ENCODE data around the gene XRCC2. TPM values are rescaled to one million over a fixed set of nuclear protein-coding genes. Genes with fewer than 3 reads are reported as not detected.
"Not testable (repeated sequence)": the region's sequence is repeated elsewhere in the genome, so short reads cannot be mapped to it uniquely, and the experiment has no call there.

XRCC2 gene
- 1.2 TPM for polyA plus RNA-seq (2013, experiment 1 of 2)
- polyA plus RNA-seq (2013, experiment 2 of 2), result 1.3 TPM

DNA sequence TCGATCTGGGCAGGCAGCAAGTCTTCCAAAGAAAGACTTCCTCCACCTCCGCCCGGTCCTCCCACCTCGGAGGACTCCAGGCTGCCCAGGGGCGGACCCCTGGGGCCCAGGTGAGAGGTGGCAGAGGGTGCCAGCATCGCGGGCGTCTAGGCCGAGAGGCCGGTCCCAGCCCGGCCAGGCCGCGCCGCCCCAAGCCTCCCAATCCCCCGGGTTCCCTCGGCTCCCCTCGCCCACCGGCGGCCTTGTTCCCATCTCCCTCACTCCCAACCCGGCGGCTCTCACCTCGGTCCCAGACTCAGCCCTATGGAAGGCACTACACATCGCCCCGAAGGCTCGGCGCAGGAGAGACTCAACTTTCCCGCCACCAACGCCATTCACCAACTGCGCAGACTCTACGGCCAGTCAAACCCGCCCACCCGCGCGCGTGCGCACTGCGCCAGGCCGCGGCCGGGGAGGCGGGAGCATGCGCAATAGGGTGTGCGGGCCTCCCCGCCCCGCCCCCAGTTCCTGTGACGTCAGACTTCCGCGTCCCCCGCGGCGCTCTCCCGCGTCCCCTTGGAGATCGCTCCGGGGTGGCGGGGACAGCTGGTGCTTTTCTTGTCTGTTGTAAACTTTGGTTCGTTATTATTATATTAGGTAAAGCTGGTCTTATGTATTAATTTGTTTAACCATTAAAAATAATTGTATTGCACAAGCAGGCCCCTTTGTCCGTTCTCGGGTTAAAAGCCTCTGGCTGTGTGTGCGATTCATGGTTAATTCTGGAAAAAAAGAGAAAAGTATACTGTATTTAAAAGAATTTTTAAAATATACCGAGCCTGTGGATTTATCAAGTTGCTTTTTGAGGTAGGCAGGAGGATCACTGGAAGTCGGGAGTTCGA lies at the start of gene XRCC2:
TSS of gene XRCC2 (minus strand) at position 383 of the 878 bp plus-strand sequence. CDS start at position 321, 62 bp downstream.
- Histone ChIP-seq H2BK15ac (ENCODE audit: low read depth, poor library complexity, severe bottlenecking) (no peak within 1 kb of the TSS), H3K4me2 (ENCODE audit: low read length, poor library complexity, severe bottlenecking) (peak within 1 kb of the TSS; percentile 97), H3K4me3 (ENCODE audit: insufficient read depth in 1 of 2, low read depth in 1 of 2, low read length in 2 of 2) (peak within 1 kb of the TSS; percentile 85 to 92), H3K23ac (ENCODE audit: low read length in 2 of 2) (no peak within 1 kb of the TSS), H2BK12ac (ENCODE audit: low read length in 2 of 2) (no peak within 1 kb of the TSS), H2AK5ac (ENCODE audit: low read length, severe bottlenecking) (no peak within 1 kb of the TSS), H3K27me3 (ENCODE audit: control insufficient read depth in 1 of 2, insufficient read depth in 1 of 2, low read length in 2 of 2) (no peaks in the 10 kb centered on the region), H3K18ac (ENCODE audit: low read depth in 1 of 2, low read length in 2 of 2) (no peak within 1 kb of the TSS), H2BK5ac (ENCODE audit: low read depth, low read length, poor library complexity, severe bottlenecking) (peak within 1 kb of the TSS; percentile 8), H2AFZ (ENCODE audit: low read depth, low read length) (peak within 1 kb of the TSS; percentile 48), H3K27ac (ENCODE audit: low read length, poor library complexity, severe bottlenecking) (peak within 1 kb of the TSS; percentile 62), H3K79me1 (replicated peaks; ENCODE audit: low read length, poor library complexity, severe bottlenecking) (peaks cover 8% of the 10 kb centered on the region), H3K4me1 (ENCODE audit: control insufficient read depth, insufficient read depth, low read depth, low read length) (peaks cover 5% of the 10 kb centered on the region), H3K9me3 (ENCODE audit: control insufficient read depth, low read length) (no peaks in the 10 kb centered on the region), H2BK120ac (ENCODE audit: low read depth, low read length) (peak within 1 kb of the TSS; percentile 64), H3K4ac (ENCODE audit: low read depth in 1 of 2, low read length in 2 of 2) (no peak within 1 kb of the TSS), H4K8ac (ENCODE audit: low read length) (peak within 1 kb of the TSS; percentile 54), H3K9ac (ENCODE audit: low read length) (peak within 1 kb of the TSS; percentile 95), H3K36me3 (ENCODE audit: control insufficient read depth in 1 of 2, insufficient read depth in 2 of 2, low read depth in 1 of 2, low read length in 2 of 2) (no peaks in the 10 kb centered on the region), H4K91ac (ENCODE audit: low read length) (no peak within 1 kb of the TSS), H3K14ac (ENCODE audit: low read length in 2 of 2) (no peak within 1 kb of the TSS)
- 5% methylated on average over 44 of the region's 63 CpGs for WGBS
- DNase-seq, result peak; percentile 86

DNA sequence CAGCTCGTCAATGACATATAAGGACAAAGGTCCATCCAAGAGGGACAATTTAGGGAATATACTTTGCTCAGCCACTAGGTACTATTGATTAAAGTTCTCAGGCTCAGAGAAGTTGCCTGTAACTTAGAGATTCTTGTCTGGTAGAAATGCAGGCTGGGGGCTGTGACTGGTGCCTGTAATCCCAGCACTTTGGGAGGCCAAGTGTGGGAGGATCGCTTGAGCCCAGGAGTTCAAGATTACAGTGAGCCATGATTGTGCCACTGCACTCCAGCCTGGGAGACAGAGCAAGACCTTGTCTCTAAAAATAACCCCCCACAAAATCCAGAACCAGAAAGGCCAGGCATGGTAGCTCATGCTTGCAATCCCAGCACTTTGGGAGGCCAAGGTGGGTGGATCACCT lies 47.4 kb upstream of the XRCC2 start:
- Histone ChIP-seq H2BK12ac (ENCODE audit: low read length in 2 of 2) (no peak overlapping the region), H3K9ac (ENCODE audit: low read length) (no peak overlapping the region), H2AK5ac (ENCODE audit: low read length, severe bottlenecking) (no peak overlapping the region), H3K79me1 (replicated peaks; ENCODE audit: low read length, poor library complexity, severe bottlenecking) (no peaks in the 10 kb centered on the region), H3K23ac (ENCODE audit: low read length in 2 of 2) (no peak overlapping the region), H3K9me3 (ENCODE audit: control insufficient read depth, low read length) (no peaks in the 10 kb centered on the region), H3K14ac (ENCODE audit: low read length in 2 of 2) (no peak overlapping the region), H2BK15ac (ENCODE audit: low read depth, poor library complexity, severe bottlenecking) (no peak overlapping the region), H4K91ac (ENCODE audit: low read length) (no peak overlapping the region), H3K27ac (ENCODE audit: low read length, poor library complexity, severe bottlenecking) (no peak overlapping the region), H2BK120ac (ENCODE audit: low read depth, low read length) (no peak overlapping the region), H3K4me1 (ENCODE audit: control insufficient read depth, insufficient read depth, low read depth, low read length) (no peaks in the 10 kb centered on the region), H3K36me3 (ENCODE audit: control insufficient read depth in 1 of 2, insufficient read depth in 2 of 2, low read depth in 1 of 2, low read length in 2 of 2) (no peaks in the 10 kb centered on the region), H3K4me3 (ENCODE audit: insufficient read depth in 1 of 2, low read depth in 1 of 2, low read length in 2 of 2) (no peak overlapping the region), H3K4me2 (ENCODE audit: low read length, poor library complexity, severe bottlenecking) (no peak overlapping the region), H2AFZ (ENCODE audit: low read depth, low read length) (no peak overlapping the region), H3K27me3 (ENCODE audit: control insufficient read depth in 1 of 2, insufficient read depth in 1 of 2, low read length in 2 of 2) (no peaks in the 10 kb centered on the region), H2BK5ac (ENCODE audit: low read depth, low read length, poor library complexity, severe bottlenecking) (no peak overlapping the region), H4K8ac (ENCODE audit: low read length) (no peak overlapping the region), H3K18ac (ENCODE audit: low read depth in 1 of 2, low read length in 2 of 2) (no peak overlapping the region), H3K4ac (ENCODE audit: low read depth in 1 of 2, low read length in 2 of 2) (no peak overlapping the region)
- WGBS, result 92% methylated on average over 2 of the region's 2 CpGs
- DNase-seq, result no peak

- H3K9me3 ChIP-seq (ENCODE audit: control insufficient read depth, low read length); H4K8ac ChIP-seq (ENCODE audit: low read length); H2AFZ ChIP-seq (ENCODE audit: low read depth, low read length); H3K4me1 ChIP-seq (ENCODE audit: control insufficient read depth, insufficient read depth, low read depth, low read length); H3K4ac ChIP-seq (ENCODE audit: low read depth in 1 of 2, low read length in 2 of 2); H3K79me1 ChIP-seq (replicated peaks; ENCODE audit: low read length, poor library complexity, severe bottlenecking); H4K91ac ChIP-seq (ENCODE audit: low read length); H3K14ac ChIP-seq (ENCODE audit: low read length in 2 of 2); DNase-seq; H3K23ac ChIP-seq (ENCODE audit: low read length in 2 of 2); H3K18ac ChIP-seq (ENCODE audit: low read depth in 1 of 2, low read length in 2 of 2); H3K27ac ChIP-seq (ENCODE audit: low read length, poor library complexity, severe bottlenecking); H2BK15ac ChIP-seq (ENCODE audit: low read depth, poor library complexity, severe bottlenecking); H3K36me3 ChIP-seq (ENCODE audit: control insufficient read depth in 1 of 2, insufficient read depth in 2 of 2, low read depth in 1 of 2, low read length in 2 of 2); H2BK12ac ChIP-seq (ENCODE audit: low read length in 2 of 2); H3K9ac ChIP-seq (ENCODE audit: low read length); H3K4me2 ChIP-seq (ENCODE audit: low read length, poor library complexity, severe bottlenecking); H2AK5ac ChIP-seq (ENCODE audit: low read length, severe bottlenecking); H2BK120ac ChIP-seq (ENCODE audit: low read depth, low read length); H2BK5ac ChIP-seq (ENCODE audit: low read depth, low read length, poor library complexity, severe bottlenecking); H3K4me3 ChIP-seq (ENCODE audit: insufficient read depth in 1 of 2, low read depth in 1 of 2, low read length in 2 of 2); H3K27me3 ChIP-seq (ENCODE audit: control insufficient read depth in 1 of 2, insufficient read depth in 1 of 2, low read length in 2 of 2): not testable (repeated sequence)
- WGBS, result 83% methylated on average over 1 of the region's 1 CpG
Measured at GRCh38 chr7:152712412-152713042, 36.6 kb upstream of the XRCC2 start.

- H3K27me3 ChIP-seq (ENCODE audit: control insufficient read depth in 1 of 2, insufficient read depth in 1 of 2, low read length in 2 of 2), result peaks cover 0 to 8% of the 10 kb centered on the region in 2 experiments
- no peak overlapping the region for H2BK120ac ChIP-seq (ENCODE audit: low read depth, low read length)
- H2BK15ac ChIP-seq (ENCODE audit: low read depth, poor library complexity, severe bottlenecking), result no peak overlapping the region
- WGBS, result 92% methylated on average over 9 of the region's 9 CpGs
- peaks cover 1% of the 10 kb centered on the region for H3K4me1 ChIP-seq (ENCODE audit: control insufficient read depth, insufficient read depth, low read depth, low read length)
- H2AFZ ChIP-seq (ENCODE audit: low read depth, low read length), result no peak overlapping the region
- H2BK12ac ChIP-seq (ENCODE audit: low read length in 2 of 2), result no peak overlapping the region
- no peaks in the 10 kb centered on the region for H3K9me3 ChIP-seq (ENCODE audit: control insufficient read depth, low read length)
- DNase-seq, result no peak
- H4K91ac ChIP-seq (ENCODE audit: low read length), result no peak overlapping the region
- no peak overlapping the region for H2AK5ac ChIP-seq (ENCODE audit: low read length, severe bottlenecking)
- H4K8ac ChIP-seq (ENCODE audit: low read length), result no peak overlapping the region
- no peak overlapping the region for H3K23ac ChIP-seq (ENCODE audit: low read length in 2 of 2)
- H3K18ac ChIP-seq (ENCODE audit: low read depth in 1 of 2, low read length in 2 of 2), result no peak overlapping the region
- H3K4ac ChIP-seq (ENCODE audit: low read depth in 1 of 2, low read length in 2 of 2), result no peak overlapping the region
- no peak overlapping the region for H3K9ac ChIP-seq (ENCODE audit: low read length)
- no peaks in the 10 kb centered on the region for H3K79me1 ChIP-seq (replicated peaks; ENCODE audit: low read length, poor library complexity, severe bottlenecking)
- no peak overlapping the region for H3K27ac ChIP-seq (ENCODE audit: low read length, poor library complexity, severe bottlenecking)
- no peak overlapping the region for H3K14ac ChIP-seq (ENCODE audit: low read length in 2 of 2)
- no peak overlapping the region for H3K4me2 ChIP-seq (ENCODE audit: low read length, poor library complexity, severe bottlenecking)
- no peaks in the 10 kb centered on the region for H3K36me3 ChIP-seq (ENCODE audit: control insufficient read depth in 1 of 2, insufficient read depth in 2 of 2, low read depth in 1 of 2, low read length in 2 of 2)
- H2BK5ac ChIP-seq (ENCODE audit: low read depth, low read length, poor library complexity, severe bottlenecking), result no peak overlapping the region
- no peak overlapping the region for H3K4me3 ChIP-seq (ENCODE audit: insufficient read depth in 1 of 2, low read depth in 1 of 2, low read length in 2 of 2)
Measured at GRCh38 chr7:152711444-152711944, 35.6 kb upstream of the XRCC2 start.
